ENCODE measurements around the gene SOX13. TPM values are rescaled to one million over a fixed set of nuclear protein-coding genes. Genes with fewer than 3 reads are reported as not detected.

SOX13 gene
- total RNA-seq, 1 experiment from 2014 or later: 35.6 TPM

GRCh38 chr1:204176049-204176448 lies 103.1 kb downstream of the SOX13 start:
- no peak overlapping the region for H3K4me3 ChIP-seq (replicated peaks in 1 of 2; ENCODE audit: low read depth in 1 of 2, low read length in 2 of 2)
- CTCF ChIA-PET: no interaction called here

More at GRCh38 chr1:204176049-204176448, 103.1 kb downstream of the SOX13 start:
- Histone ChIP-seq H3K9ac (ENCODE audit: low read length) (no peak overlapping the region), H3K9me3 (ENCODE audit: control insufficient read depth in 1 of 2, insufficient read depth in 1 of 2, low read depth in 1 of 2, low read length in 2 of 2) (no peaks in the 10 kb centered on the region), H3K36me3 (ENCODE audit: control insufficient read depth in 1 of 2, insufficient read depth in 2 of 2, low read length in 2 of 2) (no peaks in the 10 kb centered on the region), H4K20me1 (ENCODE audit: insufficient read depth) (no peaks in the 10 kb centered on the region), H3K27ac (ENCODE audit: low read depth, low read length) (no peak overlapping the region), H3K27me3 (ENCODE audit: insufficient read depth, low read length) (no peaks in the 10 kb centered on the region), H3K4me2 (ENCODE audit: low read length) (no peak overlapping the region), H2AFZ (ENCODE audit: low read depth, low read length, poor library complexity, severe bottlenecking) (no peak overlapping the region), H3K9me2 (ENCODE audit: insufficient read depth) (no peaks in the 10 kb centered on the region), H3K79me2 (ENCODE audit: insufficient read depth, low read length) (no peaks in the 10 kb centered on the region), H3K4me1 (ENCODE audit: control insufficient read depth in 1 of 2, insufficient read depth in 2 of 2, low read length in 2 of 2) (peaks cover 10 to 60% of the 10 kb centered on the region in 2 experiments; a peak in 3 of 4 replicates)
- DNase-seq (ENCODE audit: low read depth, low spot score): no peak
- no peak for TF ChIP-seq EZH2 (IDR thresholded peaks at IDR 0.05)
- no peak for TF ChIP-seq CTCF (IDR thresholded peaks at IDR 0.05 in 2 of 3, conservative IDR thresholded peaks at IDR 0.05 in 1 of 3; ENCODE audit: borderline replicate concordance in 1 of 3, insufficient read depth in 1 of 3, low read depth in 2 of 3, low read length in 2 of 3)
- no peak for TF ChIP-seq MAX (IDR thresholded peaks at IDR 0.05)
- TF ChIP-seq ZNF274 (IDR thresholded peaks at IDR 0.05; ENCODE audit: low read depth, low read length): no peak
- TF ChIP-seq ELF1 (IDR thresholded peaks at IDR 0.05; ENCODE audit: borderline replicate concordance, low read depth): no peak
- no peak for TF ChIP-seq POLR2A (IDR thresholded peaks at IDR 0.05; ENCODE audit: borderline replicate concordance, extremely low read depth, insufficient read depth, insufficient read length)
- TF ChIP-seq EGR1 (IDR thresholded peaks at IDR 0.05; ENCODE audit: low read depth): no peak
- TF ChIP-seq ZBTB33 (IDR thresholded peaks at IDR 0.05; ENCODE audit: extremely low read depth, insufficient replicate concordance, low read length): no peak
- no peak for TF ChIP-seq SIN3A (IDR thresholded peaks at IDR 0.05; ENCODE audit: low read depth)
- TF ChIP-seq EZH2phosphoT487 (IDR thresholded peaks at IDR 0.05; ENCODE audit: borderline replicate concordance): no peak
- TF ChIP-seq JUND (IDR thresholded peaks at IDR 0.05): no peak
- TF ChIP-seq FOSL1 (IDR thresholded peaks at IDR 0.05; ENCODE audit: low read depth): no peak
- TF ChIP-seq TCF7L2 (IDR thresholded peaks at IDR 0.05; ENCODE audit: borderline replicate concordance, extremely low read depth, insufficient read depth, insufficient read length): no peak
- TF ChIP-seq REST (IDR thresholded peaks at IDR 0.05; ENCODE audit: low read depth): no peak
- TF ChIP-seq CBX3 (IDR thresholded peaks at IDR 0.05; ENCODE audit: low read depth): no peak
- ChIA-PET RAD21 (ENCODE audit: low non-redundant PET in 1 of 2, low total read pairs in 2 of 2, uncharacterized antibody in 2 of 2, unreplicated experiment in 2 of 2) (no interaction called here), POLR2A (no interaction called here)
- intact Hi-C loops (cut with micrococcal nuclease): no loop called here
- no peak for ATAC-seq
- no TSS peak for BruUV-seq (replicated peaks)
